RWPE2 (cell line): Measurements from ENCODE around the gene NEUROG3.

ENCODE experiments used
- ATAC-seq: fragments of 200-7000 bp; cut with Tn5 transposase; 3 replicates; pipeline ENCODE4 v1.9.1; 2021; ENCODE audit warnings: low read depth
- DNase-seq: peaks from one replicate; pipeline ENCODE4 v3.0.0-alpha.2; 2020; ENCODE audit warnings: low spot score
- H3K27ac ChIP-seq: fragments of 450-650 bp; 2 replicates; pipeline ENCODE4 v1.5.1; 2017; ENCODE audit warnings: mild to moderate bottlenecking; ENCODE audit not compliant: poor library complexity, severe bottlenecking
- H3K27me3 ChIP-seq: fragments of 250-450 bp; sonication (Bioruptor Pico); 2 replicates; pipeline ENCODE4 v1.5.1; 2021; ENCODE audit warnings: mild to moderate bottlenecking, moderate library complexity; ENCODE audit not compliant: insufficient read depth, poor library complexity, severe bottlenecking
- H3K36me3 ChIP-seq: fragments of 250-450 bp; sonication (Bioruptor Pico); 2 replicates; pipeline ENCODE4 v1.5.1; 2020; ENCODE audit warnings: low read depth, mild to moderate bottlenecking, moderate library complexity
- H3K4me1 ChIP-seq: fragments of 250-450 bp; sonication (Bioruptor Pico); 2 replicates; pipeline ENCODE4 v1.5.1; 2021; ENCODE audit warnings: mild to moderate bottlenecking, moderate library complexity; ENCODE audit not compliant: insufficient read depth, poor library complexity, severe bottlenecking
- H3K4me3 ChIP-seq: fragments of 250-450 bp; sonication (Bioruptor Pico); 2 replicates; pipeline ENCODE4 v1.5.1; 2021; ENCODE audit warnings: mild to moderate bottlenecking, moderate library complexity; ENCODE audit not compliant: severe bottlenecking
- H3K9me3 ChIP-seq: fragments of 250-450 bp; sonication (Bioruptor Pico); 2 replicates; pipeline ENCODE4 v1.5.1; 2021; ENCODE audit warnings: mild to moderate bottlenecking, moderate library complexity; ENCODE audit not compliant: severe bottlenecking
- CTCF ChIP-seq: fragments of 450-650 bp; IDR thresholded peaks from one replicate; pipeline ENCODE4 v1.5.1; 2017; ENCODE audit warnings: mild to moderate bottlenecking, moderate library complexity; ENCODE audit not compliant: poor library complexity, severe bottlenecking

The NEUROG3 gene

GRCh38 chr10:69584624-69585023 is 11.4 kb upstream of the NEUROG3 start:
- ATAC-seq, result no peak
- no peak for DNase-seq
- no peak for TF ChIP-seq CTCF

GRCh38 chr10:69583106-69583505 is 9.9 kb upstream of the NEUROG3 start:
- H3K36me3 ChIP-seq, result no peaks in the 10 kb centered on the region
- no peak for DNase-seq
- peaks cover 41% of the 10 kb centered on the region for H3K27me3 ChIP-seq
- H3K27ac ChIP-seq, result no peak overlapping the region
- no peak for TF ChIP-seq CTCF
- no peak for ATAC-seq
- H3K4me1 ChIP-seq, result no peaks in the 10 kb centered on the region
- H3K4me3 ChIP-seq, result no peak overlapping the region
- H3K9me3 ChIP-seq, result no peaks in the 10 kb centered on the region

More at GRCh38 chr10:69584624-69585023, 11.4 kb upstream of the NEUROG3 start:
- Histone ChIP-seq H3K9me3 (no peaks in the 10 kb centered on the region), H3K4me1 (no peaks in the 10 kb centered on the region), H3K4me3 (no peak overlapping the region), H3K27me3 (peaks cover 25% of the 10 kb centered on the region), H3K36me3 (no peaks in the 10 kb centered on the region), H3K27ac (no peak overlapping the region)

- H3K27me3 ChIP-seq, result peaks cover 67% of the 10 kb centered on the region
- no peak overlapping the region for H3K27ac ChIP-seq
- H3K36me3 ChIP-seq, result no peaks in the 10 kb centered on the region
- DNase-seq (no peak), ATAC-seq (no peak)
- H3K4me1 ChIP-seq, result no peaks in the 10 kb centered on the region
- TF ChIP-seq CTCF, result no peak
- no peaks in the 10 kb centered on the region for H3K9me3 ChIP-seq
- H3K4me3 ChIP-seq, result no peak overlapping the region
These were observed 7.2 kb upstream of the NEUROG3 start for GRCh38 chr10:69580435-69580834.

- no peak for TF ChIP-seq CTCF
- ATAC-seq, result no peak
- Histone ChIP-seq H3K36me3 (no peaks in the 10 kb centered on the region), H3K4me1 (no peaks in the 10 kb centered on the region), H3K27me3 (peaks cover 76% of the 10 kb centered on the region), H3K27ac (no peak overlapping the region), H3K9me3 (no peaks in the 10 kb centered on the region), H3K4me3 (no peak overlapping the region)
- DNase-seq, result no peak
These were observed 6.3 kb upstream of the NEUROG3 start for GRCh38 chr10:69579464-69580060.

GRCh38 chr10:69578508-69578991 is 5.3 kb upstream of the NEUROG3 start:
- ATAC-seq (no peak), DNase-seq (no peak)
- Histone ChIP-seq H3K4me1 (no peaks in the 10 kb centered on the region), H3K4me3 (no peak overlapping the region), H3K9me3 (no peaks in the 10 kb centered on the region), H3K27ac (no peak overlapping the region), H3K27me3 (peaks cover 81% of the 10 kb centered on the region), H3K36me3 (no peaks in the 10 kb centered on the region)
- TF ChIP-seq CTCF, result no peak
